Small intestine (tissue), 7 donors: Measurements from ENCODE around the gene AMIGO2. TPM values are rescaled to one million over a fixed set of nuclear protein-coding genes. Genes with fewer than 3 reads are reported as not detected.
A peak's percentile ranks its signal among the peaks of the same experiment; 100 is the strongest.
"Not testable (repeated sequence)": the region's sequence is repeated elsewhere in the genome, so short reads cannot be mapped to it uniquely, and the experiment has no call there.

Experiments
- DNase-seq, 2 donors: peaks; one replicate each; pipeline versions ENCODE4 v3.0.0 to v3.0.0-alpha.2; 2013
- FAIRE-seq: peaks from 2 replicates; lab custom pipeline; 2012; peaks lifted over from hg19 to GRCh38; lab: Jason Lieb, UNC
- H3K27ac ChIP-seq, 3 donors: one replicate each; pipeline ENCODE4 v1.5.1; 2013; ENCODE audit warnings: low read length in 2 of 3, mild to moderate bottlenecking in 2 of 3, control low read depth in 1 of 3, inconsistent platforms in 1 of 3, low read depth in 1 of 3, moderate library complexity in 1 of 3
- H3K27me3 ChIP-seq, 3 donors: one replicate each; pipeline ENCODE4 v1.6.1; 2013; ENCODE audit warnings: low read length in 3 of 3, inconsistent platforms in 1 of 3; ENCODE audit not compliant: control insufficient read depth in 3 of 3, insufficient read depth in 3 of 3
- H3K36me3 ChIP-seq, 3 donors: one replicate each; pipeline ENCODE4 v1.6.1; 2013; ENCODE audit warnings: low read length in 3 of 3, inconsistent platforms in 1 of 3, low read depth in 1 of 3, mild to moderate bottlenecking in 1 of 3, moderate library complexity in 1 of 3; ENCODE audit not compliant: control insufficient read depth in 3 of 3, insufficient read depth in 2 of 3
- H3K4me1 ChIP-seq, 3 donors: one replicate each; pipeline ENCODE4 v1.6.1; 2013; ENCODE audit warnings: low read length in 2 of 3, inconsistent platforms in 1 of 3, low read depth in 1 of 3, mild to moderate bottlenecking in 1 of 3, moderate library complexity in 1 of 3; ENCODE audit not compliant: control insufficient read depth in 3 of 3, insufficient read depth in 2 of 3
- H3K4me3 ChIP-seq, 3 donors: one replicate each; pipeline ENCODE4 v1.5.1; 2013; ENCODE audit warnings: low read length in 3 of 3, control low read depth in 1 of 3, inconsistent platforms in 1 of 3, low read depth in 1 of 3, mild to moderate bottlenecking in 1 of 3, moderate library complexity in 1 of 3
- H3K9me3 ChIP-seq, 2 donors: one replicate each; pipeline ENCODE4 v1.6.1; 2013; ENCODE audit warnings: low read depth in 1 of 2, low read length in 1 of 2; ENCODE audit not compliant: control insufficient read depth in 2 of 2, insufficient read depth in 1 of 2
- WGBS, 3 donors: extraction: QIAGEN DNeasy Blood & Tissue Kit; methylation state at CpG; one replicate each; pipeline ENCODE4 v1.1.7; 2013; 5-methylcytosine and 5-hydroxymethylcytosine counted together
- polyA plus RNA-seq, 4 donors: library from polyadenylated mRNA; stranded (reverse) in 3 of 4; unstranded in 1 of 4; fragments of 200-250 nt in 3 of 4; fragments of 120-200 nt in 1 of 4; gene quantifications; one replicate each; pipeline versions ENCODE4 v1.2.1 to v1.2.3, GENCODE V29; 2013
- donor health status: healthy with polysubstance abuse.
- donor health status: control.
- donor health status: control.
- donor health status: Bipolar disorder and iron deficiency.
- donor health status: healthy.

Gene AMIGO2
- polyA plus RNA-seq, 4 donors: 0.22 to 17.3 (median 4.2) TPM

- not testable (repeated sequence) for DNase-seq, H3K27me3 ChIP-seq, H3K27ac ChIP-seq, H3K36me3 ChIP-seq, H3K4me3 ChIP-seq, FAIRE-seq, H3K4me1 ChIP-seq
- H3K9me3 ChIP-seq: peaks cover 5 to 20% of the 10 kb centered on the region in 2 donors
- WGBS, 3 donors: 82 to 88% (median 84%) methylated on average over 3 of the region's 3 CpGs
Observed at GRCh38 chr12:47051291-47051690, 28.5 kb downstream of the AMIGO2 start.

- Histone ChIP-seq H3K27me3 (no peaks in the 10 kb centered on the region), H3K36me3 (no peaks in the 10 kb centered on the region), H3K4me3 (no peak overlapping the region), H3K9me3 (peaks cover 5 to 20% of the 10 kb centered on the region in 2 donors), H3K4me1 (no peaks in the 10 kb centered on the region), H3K27ac (no peak overlapping the region)
- DNase-seq: no peak
- no peak for FAIRE-seq
Observed at GRCh38 chr12:47048541-47048940, 31.2 kb downstream of the AMIGO2 start.

GRCh38 chr12:47041327-47041726 lies 38.4 kb downstream of the AMIGO2 start:
- 20 to 81% (median 60%) methylated on average over 4 of the region's 4 CpGs for WGBS, 3 donors
- Histone ChIP-seq H3K4me3 (no peak overlapping the region), H3K9me3 (peaks cover 0 to 3% of the 10 kb centered on the region in 2 donors), H3K27ac (no peak overlapping the region), H3K27me3 (no peaks in the 10 kb centered on the region), H3K36me3 (no peaks in the 10 kb centered on the region), H3K4me1 (peaks cover 0 to 5% (median 0%) of the 10 kb centered on the region in 3 donors)
- FAIRE-seq: no peak
- DNase-seq: peak in 1 of 2 donors; percentile 59

GRCh38 chr12:47039756-47040155 lies 40.0 kb downstream of the AMIGO2 start:
- no peaks in the 10 kb centered on the region for H3K36me3 ChIP-seq
- H3K27me3 ChIP-seq: no peaks in the 10 kb centered on the region
- no peak overlapping the region for H3K27ac ChIP-seq
- H3K4me1 ChIP-seq: peaks cover 0 to 9% (median 0%) of the 10 kb centered on the region in 3 donors
- 82 to 95% (median 90%) methylated on average over 1 of the region's 1 CpG for WGBS, 3 donors
- peaks cover 0 to 3% of the 10 kb centered on the region in 2 donors for H3K9me3 ChIP-seq
- H3K4me3 ChIP-seq: no peak overlapping the region
- DNase-seq (no peak), FAIRE-seq (no peak)

- H3K4me1 ChIP-seq: peaks cover 0 to 15% (median 0%) of the 10 kb centered on the region in 3 donors
- no peak overlapping the region for H3K4me3 ChIP-seq
- no peaks in the 10 kb centered on the region for H3K27me3 ChIP-seq
- FAIRE-seq (peak; percentile 49), DNase-seq (no peak)
- H3K27ac ChIP-seq: peak overlapping the region in 1 of 3 donors; percentile 56
- peaks cover 0 to 3% of the 10 kb centered on the region in 2 donors for H3K9me3 ChIP-seq
- 17 to 65% (median 30%) methylated on average over 2 of the region's 2 CpGs for WGBS, 3 donors
- no peaks in the 10 kb centered on the region for H3K36me3 ChIP-seq
Observed at GRCh38 chr12:47039079-47039478, 40.7 kb downstream of the AMIGO2 start.

GRCh38 chr12:47038270-47038748 lies 41.5 kb downstream of the AMIGO2 start:
- peak; percentile 38 to 77 for DNase-seq
- Histone ChIP-seq H3K4me3 (no peak overlapping the region), H3K27ac (peak overlapping the region in 1 of 3 donors; percentile 56), H3K4me1 (peaks cover 0 to 20% (median 0%) of the 10 kb centered on the region in 3 donors), H3K9me3 (peaks cover 0 to 1% of the 10 kb centered on the region in 2 donors), H3K36me3 (no peaks in the 10 kb centered on the region), H3K27me3 (no peaks in the 10 kb centered on the region)
- no peak for FAIRE-seq
- WGBS, 3 donors: 29 to 53% (median 29%) methylated on average over 1 of the region's 1 CpG

GRCh38 chr12:47035484-47035883 lies 44.3 kb downstream of the AMIGO2 start:
- Histone ChIP-seq H3K27ac (no peak overlapping the region), H3K4me3 (no peak overlapping the region), H3K36me3 (no peaks in the 10 kb centered on the region), H3K27me3 (no peaks in the 10 kb centered on the region), H3K4me1 (peaks cover 0 to 20% (median 0%) of the 10 kb centered on the region in 3 donors), H3K9me3 (no peaks in the 10 kb centered on the region)
- no peak for DNase-seq
- WGBS, 3 donors: 75 to 80% (median 80%) methylated on average over 3 of the region's 3 CpGs
- no peak for FAIRE-seq

- no peaks in the 10 kb centered on the region for H3K9me3 ChIP-seq
- DNase-seq (no peak), FAIRE-seq (no peak)
- 68 to 79% (median 77%) methylated on average over 2 of the region's 2 CpGs for WGBS, 3 donors
- no peak overlapping the region for H3K4me3 ChIP-seq
- H3K27me3 ChIP-seq: no peaks in the 10 kb centered on the region
- H3K27ac ChIP-seq: no peak overlapping the region
- peaks cover 0 to 20% (median 0%) of the 10 kb centered on the region in 3 donors for H3K4me1 ChIP-seq
- H3K36me3 ChIP-seq: no peaks in the 10 kb centered on the region
Observed at GRCh38 chr12:47034661-47035060, 45.1 kb downstream of the AMIGO2 start.
